OCI-LY3 (cell line): ENCODE measurements around the gene EEF2KMT.
"Not testable (repeated sequence)": the region's sequence is repeated elsewhere in the genome, so short reads cannot be mapped to it uniquely, and the experiment has no call there.

ENCODE experiments used
- H2AFZ ChIP-seq: fragments of 200-600, 300-600 bp; shearing (Covaris generic); 2 replicates; pipeline ENCODE4 v1.6.0; 2014; ENCODE audit warnings: antibody characterized with exemption, low read depth, low read length
- H3K27ac ChIP-seq: fragments of 200-600, 300-600 bp; sonication (generic); 2 replicates; pipeline ENCODE4 v1.5.1; 2014; ENCODE audit warnings: mild to moderate bottlenecking, low read length, moderate library complexity, mixed read lengths
- H3K27me3 ChIP-seq: fragments of 200-600, 300-600 bp; sonication (generic); 2 replicates; pipeline ENCODE4 v1.6.1; 2014; ENCODE audit warnings: low read depth, low read length, mixed read lengths
- H3K36me3 ChIP-seq: fragments of 200-600, 300-600 bp; sonication (generic); replicated peaks from 2 replicates; pipeline ENCODE3; 2014; ENCODE audit warnings: low read depth, low read length, mixed read lengths
- H3K4me1 ChIP-seq: fragments of 300-600, 200-600 bp; sonication (generic); 2 replicates; pipeline ENCODE4 v1.6.1; 2014; ENCODE audit warnings: low read length, mixed read lengths
- H3K4me2 ChIP-seq: fragments of 200-600, 300-600 bp; sonication (generic); 2 replicates; pipeline ENCODE4 v1.6.1; 2014; ENCODE audit warnings: low read length, mixed read lengths
- H3K4me3 ChIP-seq: fragments of 300-600, 200-600 bp; sonication (generic); 2 replicates; pipeline ENCODE4 v1.5.1; 2014; ENCODE audit warnings: antibody characterized with exemption, mild to moderate bottlenecking, low read length, moderate library complexity
- H3K79me2 ChIP-seq: fragments of 300-600, 200-600 bp; shearing (Covaris generic); 2 replicates; pipeline ENCODE4 v1.6.1; 2014; ENCODE audit warnings: mild to moderate bottlenecking, low read length, mixed read lengths
- H3K9ac ChIP-seq: fragments of 300-600, 200-600 bp; shearing (Covaris generic); 2 replicates; pipeline ENCODE4 v1.6.0; 2014; ENCODE audit warnings: mild to moderate bottlenecking, low read length, moderate library complexity
- H3K9me3 ChIP-seq: fragments of 200-600, 300-600 bp; shearing (Covaris generic); 2 replicates; pipeline ENCODE4 v1.6.1; 2014; ENCODE audit warnings: low read length, mixed read lengths; ENCODE audit not compliant: insufficient read depth
- H4K20me1 ChIP-seq: fragments of 200-600, 300-600 bp; sonication (generic); 2 replicates; pipeline ENCODE4 v1.6.1; 2016; ENCODE audit warnings: low read length, mixed read lengths; ENCODE audit not compliant: insufficient read depth

EEF2KMT gene

DNA sequence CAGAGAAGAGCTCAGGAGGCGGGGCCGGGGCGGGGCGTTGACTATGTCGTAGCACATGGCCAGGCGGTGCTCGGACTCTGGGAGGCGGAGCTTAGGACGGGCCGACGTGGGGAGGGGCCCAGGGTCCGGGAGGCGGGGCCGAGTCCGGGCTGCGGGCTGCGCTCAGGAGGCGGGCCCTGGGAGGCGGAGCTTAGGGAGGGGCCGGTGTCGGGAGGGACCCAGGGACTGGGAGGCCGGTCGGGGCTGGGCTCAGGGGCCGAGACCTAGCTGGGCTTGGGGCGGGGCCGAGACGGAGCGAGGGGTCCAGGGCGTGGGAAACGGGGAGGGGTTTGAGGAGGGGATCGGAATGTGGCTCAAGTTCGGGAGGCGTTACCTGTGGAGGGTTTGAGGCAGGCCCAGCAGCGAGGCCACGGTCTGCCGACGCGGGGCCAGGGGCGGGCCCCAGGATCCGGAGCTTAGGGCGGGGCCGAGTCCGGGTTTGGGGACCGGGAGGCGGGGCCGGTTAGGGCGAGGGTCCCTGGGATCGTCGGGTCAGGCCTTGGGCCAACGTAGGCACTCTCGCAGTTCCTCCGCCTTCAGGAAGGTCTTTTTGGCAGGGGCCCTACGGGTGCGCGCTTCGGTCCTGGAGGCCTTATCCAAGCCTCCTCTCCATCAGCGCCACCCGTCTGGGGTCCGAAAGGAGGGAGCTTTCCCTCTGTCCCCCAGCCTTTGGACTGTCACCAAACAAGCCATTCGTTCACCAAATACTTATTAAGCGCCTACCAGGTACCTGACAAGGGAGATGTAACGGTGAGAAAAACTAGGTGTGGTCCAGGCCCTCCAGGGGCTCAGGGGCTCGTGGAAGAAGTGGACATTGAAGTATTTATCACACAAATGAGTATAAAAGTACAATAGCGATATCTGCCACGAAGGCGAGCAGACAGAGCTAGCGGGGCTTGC lies 895 bp upstream of the EEF2KMT start:
- H3K4me2 ChIP-seq, result peak overlapping the region; percentile 77
- H3K4me1 ChIP-seq, H3K9me3 ChIP-seq, H4K20me1 ChIP-seq, H3K79me2 ChIP-seq, H3K27me3 ChIP-seq, H3K36me3 ChIP-seq: not testable (repeated sequence)
- H3K27ac ChIP-seq, result peak overlapping the region; percentile 55; the same call in 1 of the 2 replicates
- peak overlapping the region; percentile 74 for H2AFZ ChIP-seq
- H3K4me3 ChIP-seq, result peak overlapping the region; percentile 94
- peak overlapping the region; percentile 50 for H3K9ac ChIP-seq

DNA sequence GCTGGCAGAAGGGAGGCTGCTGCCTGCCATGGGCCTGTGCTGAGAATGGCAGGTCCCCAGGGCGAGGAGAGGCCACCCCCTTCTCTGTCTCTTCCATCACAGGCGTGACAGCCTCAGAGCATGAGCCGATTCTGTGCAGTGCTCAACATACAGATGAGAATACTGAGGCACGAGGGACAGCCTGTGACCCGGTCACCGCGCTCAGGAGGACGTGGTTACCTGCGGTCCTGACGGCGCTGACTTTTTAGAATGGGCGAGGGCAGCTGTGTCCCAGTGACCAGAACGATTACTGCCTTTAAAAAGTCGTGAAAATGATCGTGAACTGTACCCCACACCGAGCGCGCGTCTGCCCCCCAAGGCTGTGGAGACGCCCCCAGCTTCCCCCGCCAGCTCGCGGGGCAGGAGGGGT lies 530 bp downstream of the EEF2KMT start:
- Histone ChIP-seq H3K27ac (peak overlapping the region; percentile 30), H2AFZ (0 out of 2 replicates have a peak overlapping the region, but pooled peaks have one; percentile 54)

DNA sequence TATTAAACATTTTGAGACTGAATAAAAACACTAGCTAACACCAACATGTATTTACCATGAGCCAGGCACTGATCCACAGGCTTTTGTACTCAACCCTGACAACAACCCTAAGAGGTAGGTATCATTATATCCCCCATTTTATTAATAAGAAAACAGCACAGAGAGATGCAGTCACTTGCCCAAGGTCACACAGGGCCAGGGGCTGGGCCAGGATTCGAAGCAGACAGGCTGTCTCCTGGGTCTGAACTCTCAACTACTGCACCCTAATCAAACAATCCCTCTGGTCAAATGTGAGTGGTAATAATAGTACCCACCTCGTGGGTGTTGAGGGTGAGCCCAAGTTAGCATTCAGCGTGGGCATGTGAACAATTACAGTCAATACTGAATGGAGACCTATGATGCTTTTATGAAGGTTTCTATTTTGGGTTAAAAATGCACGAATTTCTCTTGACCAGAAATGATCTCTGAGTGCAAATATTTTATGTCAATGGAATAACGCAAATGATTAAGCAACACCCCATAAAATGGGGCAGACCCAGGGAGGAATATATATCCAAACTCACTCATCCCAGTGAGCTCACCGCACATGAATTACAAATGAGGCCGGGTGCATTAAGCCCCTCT lies 1.0 kb downstream of the EEF2KMT start:
- Histone ChIP-seq H3K9ac (peak overlapping the region; percentile 80), H3K4me3 (peak overlapping the region; percentile 94), H3K4me2 (peak overlapping the region; percentile 64)
- not testable (repeated sequence) for H3K27me3 ChIP-seq, H3K27ac ChIP-seq, H3K79me2 ChIP-seq, H3K36me3 ChIP-seq, H4K20me1 ChIP-seq, H3K9me3 ChIP-seq, H2AFZ ChIP-seq, H3K4me1 ChIP-seq

More for the DNA sequence above, 530 bp downstream of the EEF2KMT start:
- not testable (repeated sequence) for H3K4me1 ChIP-seq, H3K9me3 ChIP-seq, H3K27me3 ChIP-seq, H4K20me1 ChIP-seq, H3K36me3 ChIP-seq, H3K79me2 ChIP-seq
- Histone ChIP-seq H3K9ac (peak overlapping the region; percentile 80), H3K4me2 (peak overlapping the region; percentile 64), H3K4me3 (peak overlapping the region; percentile 94)

DNA sequence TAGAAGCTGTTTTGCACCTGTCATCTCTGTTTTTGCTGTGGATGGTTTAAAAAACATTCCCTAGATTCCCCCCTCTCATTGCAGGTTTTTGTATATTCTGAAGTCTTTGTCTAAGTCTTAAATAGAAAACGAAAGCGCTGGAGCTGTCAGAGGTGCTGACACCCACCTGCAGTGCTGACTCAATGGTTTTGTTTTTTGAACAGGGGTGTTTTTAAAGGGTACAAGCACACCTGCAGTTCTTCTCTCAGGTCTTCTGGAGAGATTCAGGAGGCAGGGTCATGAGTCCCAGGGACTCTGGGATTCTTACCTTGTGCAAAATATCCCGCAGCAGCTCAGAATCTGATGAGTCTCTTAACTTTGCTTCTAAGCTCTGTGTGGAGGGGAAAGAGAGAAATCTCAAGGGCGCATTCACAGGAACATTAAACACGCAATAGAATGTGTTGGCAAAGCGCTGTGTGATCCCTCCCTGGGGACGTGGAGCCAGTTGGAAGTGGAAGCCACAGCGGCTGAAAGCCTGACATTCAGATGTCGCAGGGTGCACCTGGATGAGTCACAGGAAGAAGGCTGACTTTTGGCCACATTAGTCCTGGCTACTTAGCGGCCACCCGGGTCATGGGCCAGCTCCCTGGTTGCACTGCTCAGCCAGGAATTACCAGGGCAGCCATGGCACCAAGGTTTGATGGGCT lies 2.3 kb downstream of the EEF2KMT start:
- H3K36me3 ChIP-seq, H3K9ac ChIP-seq: not testable (repeated sequence)

DNA sequence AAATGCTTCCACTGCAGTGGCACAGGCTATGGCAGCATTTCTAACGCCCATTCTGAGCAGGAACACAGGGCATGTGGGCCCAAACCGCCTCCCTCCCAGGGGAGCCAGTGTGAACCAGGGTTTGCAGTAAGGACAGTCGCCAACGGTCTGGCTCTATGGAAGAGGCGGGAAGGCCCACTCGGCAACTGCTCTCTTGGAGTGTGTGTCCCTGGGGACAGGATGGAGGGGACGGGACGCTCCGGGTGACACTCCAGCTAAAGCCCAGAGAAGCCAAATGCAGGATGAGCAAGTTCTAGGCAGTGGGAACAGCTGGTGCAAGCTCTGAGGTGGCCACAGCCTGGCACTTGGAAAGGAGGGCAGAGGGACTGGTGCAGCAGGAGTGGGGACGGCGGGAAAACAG lies 3.8 kb downstream of the EEF2KMT start:
- H3K79me2 ChIP-seq, H2AFZ ChIP-seq, H4K20me1 ChIP-seq, H3K4me2 ChIP-seq, H3K4me1 ChIP-seq, H3K27ac ChIP-seq, H3K9ac ChIP-seq, H3K9me3 ChIP-seq, H3K27me3 ChIP-seq, H3K4me3 ChIP-seq, H3K36me3 ChIP-seq: not testable (repeated sequence)

More for the DNA sequence above, 2.3 kb downstream of the EEF2KMT start:
- H3K4me2 ChIP-seq, H2AFZ ChIP-seq, H3K9me3 ChIP-seq, H4K20me1 ChIP-seq, H3K4me1 ChIP-seq, H3K4me3 ChIP-seq, H3K79me2 ChIP-seq, H3K27ac ChIP-seq, H3K27me3 ChIP-seq: not testable (repeated sequence)

DNA sequence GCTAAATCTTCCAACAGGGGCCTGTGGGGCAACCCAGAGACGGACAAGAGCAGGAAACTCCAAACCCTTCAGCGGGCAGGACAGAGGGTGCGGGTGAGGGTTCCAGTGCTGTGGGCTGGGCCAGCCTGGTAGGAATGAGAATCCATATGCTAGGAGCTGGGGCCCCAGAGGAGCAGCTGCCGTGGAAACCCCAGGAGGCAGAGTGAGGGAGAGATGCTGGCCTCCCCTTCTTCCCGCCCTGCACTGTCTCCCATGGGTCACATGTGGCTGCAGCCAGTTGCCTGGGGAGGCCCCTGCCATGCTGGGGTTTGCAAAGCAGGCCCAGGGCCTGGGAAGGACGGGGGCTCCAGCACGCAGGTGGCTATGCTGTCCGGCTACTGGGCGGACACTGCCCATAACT lies 4.5 kb downstream of the EEF2KMT start:
- H2AFZ ChIP-seq, H3K9ac ChIP-seq, H3K79me2 ChIP-seq, H3K4me2 ChIP-seq, H4K20me1 ChIP-seq, H3K9me3 ChIP-seq, H3K4me3 ChIP-seq, H3K4me1 ChIP-seq, H3K36me3 ChIP-seq, H3K27me3 ChIP-seq, H3K27ac ChIP-seq: not testable (repeated sequence)

DNA sequence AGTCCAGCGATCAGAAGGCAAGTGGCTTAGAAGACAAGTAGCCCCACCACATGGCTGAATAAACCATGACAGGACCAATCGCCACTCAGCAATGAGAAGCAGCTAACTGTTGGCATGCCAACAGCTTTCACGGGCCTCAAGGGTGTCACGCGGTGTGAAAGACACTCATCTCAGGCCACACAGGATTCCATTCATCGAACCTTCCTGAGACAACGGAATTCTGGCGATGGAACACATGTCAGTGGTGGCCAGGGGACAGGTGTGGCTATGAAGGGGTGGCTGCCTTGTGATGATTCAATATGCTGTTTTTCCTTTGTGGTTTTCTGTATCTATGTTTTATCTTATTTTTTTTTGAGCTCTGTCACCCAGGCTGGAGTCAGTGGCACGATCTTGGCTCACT lies 7.0 kb downstream of the EEF2KMT start:
- H3K27ac ChIP-seq, H2AFZ ChIP-seq, H3K79me2 ChIP-seq, H4K20me1 ChIP-seq, H3K9ac ChIP-seq, H3K4me3 ChIP-seq, H3K9me3 ChIP-seq, H3K4me2 ChIP-seq, H3K27me3 ChIP-seq, H3K36me3 ChIP-seq, H3K4me1 ChIP-seq: not testable (repeated sequence)

DNA sequence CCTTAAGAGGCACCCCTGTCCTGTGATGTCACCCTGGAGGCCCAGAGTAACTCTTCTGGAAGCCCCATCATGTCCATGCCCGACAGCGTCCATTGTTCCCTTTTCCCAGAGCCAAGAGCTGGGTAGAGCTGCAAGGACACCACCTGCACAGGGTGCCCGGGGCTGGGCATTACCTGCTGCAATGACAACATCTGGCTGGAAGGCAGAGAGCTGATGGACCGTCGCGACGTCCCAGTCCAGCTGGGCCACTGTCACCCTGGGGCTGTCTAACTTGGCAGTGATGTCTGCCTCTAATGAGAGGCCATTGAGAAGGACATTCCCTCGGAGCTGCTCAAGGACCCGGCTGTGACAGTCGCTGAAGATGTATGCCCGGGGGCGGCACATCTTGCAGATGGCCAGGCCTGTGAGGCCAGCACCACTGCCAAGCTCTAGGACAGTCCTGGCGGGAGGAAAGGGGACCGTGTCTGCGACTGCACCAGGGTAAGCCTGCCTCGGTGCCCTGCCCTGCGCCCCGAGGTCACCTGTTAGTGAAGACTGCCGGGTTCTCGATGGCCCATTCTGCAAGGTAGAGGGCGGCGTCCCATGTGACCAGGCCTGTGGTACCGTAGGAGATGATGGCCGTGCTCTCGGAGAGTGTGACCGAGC lies 7.6 kb downstream of the EEF2KMT start:
- not testable (repeated sequence) for H3K9ac ChIP-seq, H3K27me3 ChIP-seq, H3K9me3 ChIP-seq, H3K27ac ChIP-seq, H3K79me2 ChIP-seq, H4K20me1 ChIP-seq, H3K4me2 ChIP-seq, H3K4me1 ChIP-seq, H2AFZ ChIP-seq, H3K4me3 ChIP-seq, H3K36me3 ChIP-seq

DNA sequence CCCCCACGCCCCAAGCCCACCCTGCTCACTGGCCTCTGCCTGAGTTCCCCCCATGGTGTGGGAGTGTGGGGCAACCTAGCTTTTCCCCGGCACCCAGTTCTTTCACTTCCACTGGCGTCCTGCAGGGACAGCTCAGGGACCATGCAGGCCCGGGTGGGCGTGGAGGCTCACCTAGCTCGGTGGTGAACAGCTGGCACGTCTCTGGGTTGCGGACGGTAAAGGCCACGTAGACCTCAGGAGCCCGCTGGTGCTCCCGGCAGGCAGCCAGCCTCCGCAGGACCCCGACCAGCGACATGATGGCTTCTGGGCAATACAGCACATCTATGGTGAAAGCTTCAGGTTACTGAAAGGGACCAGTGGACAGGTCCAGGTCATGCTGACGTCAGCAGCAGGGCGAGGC lies 8.7 kb downstream of the EEF2KMT start:
- not testable (repeated sequence) for H3K27ac ChIP-seq, H3K79me2 ChIP-seq, H2AFZ ChIP-seq, H3K9ac ChIP-seq, H3K27me3 ChIP-seq, H3K4me2 ChIP-seq, H3K4me1 ChIP-seq, H4K20me1 ChIP-seq, H3K4me3 ChIP-seq, H3K9me3 ChIP-seq, H3K36me3 ChIP-seq
